Measurements from ENCODE around the gene C16orf78. TPM values are rescaled to one million over a fixed set of nuclear protein-coding genes. Genes with fewer than 3 reads are reported as not detected.

C16orf78 gene
- total and polyA plus RNA-seq, 2 of the 4 experiments (the other 2 are of a cell fraction), result not detected

- dilution Hi-C loops (cut with HindIII; ENCODE audit: low sequenced_read_pairs, unreplicated experiment), result no loop called here
- ChIA-PET POLR2A (ENCODE audit: unreplicated experiment) (no interaction called here), CTCF (interaction anchor here (1.0 to 1.9 kb wide), 2 partner anchors 491 to 666 kb away, joined by 3 to 5 read pairs; no protein-coding TSS in a partner anchor)
- no peak overlapping the region for H2AK9ac ChIP-seq (replicated peaks; ENCODE audit: low read depth, low read length, poor library complexity)
- ATAC-seq (ENCODE audit: low read depth) (no peak), DNase-seq (no peak)
- BruUV-seq (replicated peaks), result no TSS peak
- H3K23ac ChIP-seq (ENCODE audit: low read depth, low read length), result no peak overlapping the region
- H3K14ac ChIP-seq (replicated peaks; ENCODE audit: low read depth, low read length), result no peak overlapping the region
- H4K8ac ChIP-seq (ENCODE audit: low read depth in 2 of 2, low read length in 2 of 2), result no peak overlapping the region
- no peak overlapping the region for H3K18ac ChIP-seq (ENCODE audit: low read depth, low read length)
- H3K27me3 ChIP-seq (ENCODE audit: control insufficient read depth, insufficient read depth, low read length), result no peaks in the 10 kb centered on the region
- H2AFZ ChIP-seq (replicated peaks; ENCODE audit: low read length, poor library complexity), result no peak overlapping the region
- H2AK5ac ChIP-seq (ENCODE audit: low read depth, low read length), result no peak overlapping the region
- no peak overlapping the region for H4K91ac ChIP-seq (ENCODE audit: insufficient read depth, low read depth, low read length)
- no peak overlapping the region for H3K4me2 ChIP-seq (ENCODE audit: low read depth, low read length)
- H2BK15ac ChIP-seq (ENCODE audit: low read depth, low read length), result no peak overlapping the region
- no peak overlapping the region for H2BK20ac ChIP-seq (ENCODE audit: low read depth, low read length)
- WGBS, 2 experiments (ENCODE audit: extremely low coverage in 2 of 2, insufficient read length in 1 of 2), result no CpG with 5 or more reads among the region's 4 CpGs
- no peaks in the 10 kb centered on the region for H3K9me1 ChIP-seq (ENCODE audit: insufficient read depth, low read length)
- H3K9ac ChIP-seq (ENCODE audit: low read depth, low read length), result no peak overlapping the region
- no peaks in the 10 kb centered on the region for H3K4me1 ChIP-seq (ENCODE audit: control insufficient read depth, insufficient read depth, low read length)
- H2BK5ac ChIP-seq (ENCODE audit: low read depth, low read length, poor library complexity, severe bottlenecking), result no peak overlapping the region
- H4K20me1 ChIP-seq (ENCODE audit: insufficient read depth, low read length), result no peaks in the 10 kb centered on the region
- H3K27ac ChIP-seq (ENCODE audit: insufficient read depth, low read length), result no peak overlapping the region
- in situ Hi-C loops (cut with MboI; ENCODE audit: low sequenced_read_pairs), result no loop called here
- no peaks in the 10 kb centered on the region for H3K9me3 ChIP-seq (ENCODE audit: control insufficient read depth, insufficient read depth, low read length)
- H3K4ac ChIP-seq (ENCODE audit: low read depth, low read length), result no peak overlapping the region
- TF ChIP-seq CTCF (conservative IDR thresholded peaks at IDR 0.05; ENCODE audit: low read depth, low read length) (peak; percentile 20; the same call in 1 of the 2 replicates), RAD21 (IDR thresholded peaks at IDR 0.05; ENCODE audit: low read length) (no peak)
- H3K79me1 ChIP-seq (ENCODE audit: low read depth in 1 of 2, low read length in 2 of 2), result no peaks in the 10 kb centered on the region
- no peak overlapping the region for H3K56ac ChIP-seq (ENCODE audit: extremely low read depth, insufficient read depth, low read length)
- no peaks in the 10 kb centered on the region for H3K36me3 ChIP-seq (ENCODE audit: control insufficient read depth, insufficient read depth, low read length)
- no peak overlapping the region for H3K4me3 ChIP-seq (ENCODE audit: insufficient read depth, low read depth, low read length)
- no peak overlapping the region for H2BK120ac ChIP-seq (ENCODE audit: low read depth, low read length)
- no peak overlapping the region for H4K5ac ChIP-seq (ENCODE audit: low read depth, low read length)
- intact Hi-C loops (cut with micrococcal nuclease), result no loop called here
Measured at GRCh38 chr16:49352892-49353291, 20.7 kb upstream of the C16orf78 start.
